RWPE2 (cell line): ENCODE measurements around the gene CCL24.
"Not testable (repeated sequence)": the region's sequence is repeated elsewhere in the genome, so short reads cannot be mapped to it uniquely, and the experiment has no call there.

Experiments used
- ATAC-seq: fragments of 200-7000 bp; cut with Tn5 transposase; 3 replicates; pipeline ENCODE4 v1.9.1; 2021; ENCODE audit warnings: low read depth
- DNase-seq: peaks from one replicate; pipeline ENCODE4 v3.0.0-alpha.2; 2020; ENCODE audit warnings: low spot score
- H3K27ac ChIP-seq: fragments of 450-650 bp; 2 replicates; pipeline ENCODE4 v1.5.1; 2017; ENCODE audit warnings: mild to moderate bottlenecking; ENCODE audit not compliant: poor library complexity, severe bottlenecking
- H3K27me3 ChIP-seq: fragments of 250-450 bp; sonication (Bioruptor Pico); 2 replicates; pipeline ENCODE4 v1.5.1; 2021; ENCODE audit warnings: mild to moderate bottlenecking, moderate library complexity; ENCODE audit not compliant: insufficient read depth, poor library complexity, severe bottlenecking
- H3K36me3 ChIP-seq: fragments of 250-450 bp; sonication (Bioruptor Pico); 2 replicates; pipeline ENCODE4 v1.5.1; 2020; ENCODE audit warnings: low read depth, mild to moderate bottlenecking, moderate library complexity
- H3K4me1 ChIP-seq: fragments of 250-450 bp; sonication (Bioruptor Pico); 2 replicates; pipeline ENCODE4 v1.5.1; 2021; ENCODE audit warnings: mild to moderate bottlenecking, moderate library complexity; ENCODE audit not compliant: insufficient read depth, poor library complexity, severe bottlenecking
- H3K4me3 ChIP-seq: fragments of 250-450 bp; sonication (Bioruptor Pico); 2 replicates; pipeline ENCODE4 v1.5.1; 2021; ENCODE audit warnings: mild to moderate bottlenecking, moderate library complexity; ENCODE audit not compliant: severe bottlenecking
- H3K9me3 ChIP-seq: fragments of 250-450 bp; sonication (Bioruptor Pico); 2 replicates; pipeline ENCODE4 v1.5.1; 2021; ENCODE audit warnings: mild to moderate bottlenecking, moderate library complexity; ENCODE audit not compliant: severe bottlenecking
- CTCF ChIP-seq: fragments of 450-650 bp; IDR thresholded peaks from one replicate; pipeline ENCODE4 v1.5.1; 2017; ENCODE audit warnings: mild to moderate bottlenecking, moderate library complexity; ENCODE audit not compliant: poor library complexity, severe bottlenecking

CCL24 gene

GRCh38 chr7:75798770-75799169 is 14.8 kb downstream of the CCL24 start:
- TF ChIP-seq CTCF, result no peak
- no peak overlapping the region for H3K27ac ChIP-seq
- no peaks in the 10 kb centered on the region for H3K27me3 ChIP-seq
- no peak for DNase-seq
- no peak overlapping the region for H3K4me3 ChIP-seq
- H3K9me3 ChIP-seq, result no peaks in the 10 kb centered on the region
- H3K36me3 ChIP-seq, result no peaks in the 10 kb centered on the region
- no peak for ATAC-seq
- H3K4me1 ChIP-seq, result no peaks in the 10 kb centered on the region

- Histone ChIP-seq H3K27me3 (no peaks in the 10 kb centered on the region), H3K4me3 (no peak overlapping the region), H3K9me3 (no peaks in the 10 kb centered on the region), H3K36me3 (no peaks in the 10 kb centered on the region), H3K4me1 (peaks cover 6% of the 10 kb centered on the region), H3K27ac (no peak overlapping the region)
- no peak for TF ChIP-seq CTCF
- DNase-seq (no peak), ATAC-seq (no peak)
Measured at GRCh38 chr7:75796420-75796819, 17.2 kb downstream of the CCL24 start.

GRCh38 chr7:75795831-75796285 is 17.7 kb downstream of the CCL24 start:
- no peaks in the 10 kb centered on the region for H3K36me3 ChIP-seq
- no peaks in the 10 kb centered on the region for H3K9me3 ChIP-seq
- H3K4me1 ChIP-seq, result peaks cover 8% of the 10 kb centered on the region
- DNase-seq, result no peak
- no peak for TF ChIP-seq CTCF
- no peaks in the 10 kb centered on the region for H3K27me3 ChIP-seq
- no peak for ATAC-seq
- no peak overlapping the region for H3K4me3 ChIP-seq
- no peak overlapping the region for H3K27ac ChIP-seq

- H3K4me1 ChIP-seq, result peaks cover 8% of the 10 kb centered on the region
Measured at GRCh38 chr7:75793676-75794075, 19.9 kb downstream of the CCL24 start.

GRCh38 chr7:75792567-75792966 is 21.0 kb downstream of the CCL24 start:
- not testable (repeated sequence) for DNase-seq, H3K36me3 ChIP-seq, ATAC-seq, H3K4me3 ChIP-seq, H3K27me3 ChIP-seq, H3K4me1 ChIP-seq, H3K9me3 ChIP-seq, H3K27ac ChIP-seq

More at GRCh38 chr7:75793676-75794075, 19.9 kb downstream of the CCL24 start:
- no peaks in the 10 kb centered on the region for H3K36me3 ChIP-seq
- H3K27me3 ChIP-seq, result no peaks in the 10 kb centered on the region
- H3K9me3 ChIP-seq, result no peaks in the 10 kb centered on the region
- H3K4me3 ChIP-seq, result no peak overlapping the region
- H3K27ac ChIP-seq, result no peak overlapping the region
- DNase-seq (no peak), ATAC-seq (no peak)
- TF ChIP-seq CTCF, result no peak
